Spinal cord (tissue), 10 donors: ENCODE results near the gene PGF. TPM values are rescaled to one million over a fixed set of nuclear protein-coding genes. Genes with fewer than 3 reads are reported as not detected.

Experiments
- DNase-seq, 6 donors: peaks; one replicate each; pipeline versions ENCODE4 v3.0.0 to v3.0.0-alpha.2; 2013 to 2015; ENCODE audit warnings: low spot score in 6 of 6, low read depth in 4 of 6
- H3K27ac ChIP-seq: one replicate; pipeline ENCODE4 v1.5.1; 2013; ENCODE audit warnings: low read depth, low read length, control low read depth
- H3K27me3 ChIP-seq: one replicate; pipeline ENCODE4 v1.6.1; 2013; ENCODE audit warnings: low read length; ENCODE audit not compliant: control insufficient read depth, insufficient read depth
- H3K36me3 ChIP-seq: one replicate; pipeline ENCODE4 v1.6.1; 2013; ENCODE audit warnings: low read length; ENCODE audit not compliant: control insufficient read depth, insufficient read depth
- H3K4me1 ChIP-seq: one replicate; pipeline ENCODE4 v1.6.1; 2013; ENCODE audit warnings: low read length; ENCODE audit not compliant: control insufficient read depth, insufficient read depth
- H3K4me3 ChIP-seq: one replicate; pipeline ENCODE4 v1.5.1; 2013; ENCODE audit warnings: low read depth, low read length, control low read depth
- H3K9me3 ChIP-seq: one replicate; pipeline ENCODE4 v1.6.1; 2013; ENCODE audit warnings: low read length; ENCODE audit not compliant: control insufficient read depth, insufficient read depth
- WGBS: methylation state at CpG from one replicate; pipeline ENCODE4 v1.1.5; 2013; ENCODE audit warnings: missing lambda C conversion rate; ENCODE audit not compliant: insufficient coverage; 5-methylcytosine and 5-hydroxymethylcytosine counted together
- polyA plus RNA-seq, 2 donors: library from polyadenylated mRNA; unstranded; fragments of 120-200 nt; gene quantifications; one replicate each; pipeline ENCODE4 v1.2.1, GENCODE V29; 2013; ENCODE audit not compliant: insufficient read length in 2 of 2
- total RNA-seq, 2 donors: library from RNA; depleted of rRNA in 1 of 2; stranded (reverse); fragments of 120-200 nt in 1 of 2; fragments of >200 nt in 1 of 2; gene quantifications; one replicate each; pipeline versions ENCODE4 v1.2.3 to v1.2.4, GENCODE V29; 2013 to 2014
- donor health status: healthy.

PGF gene
- total and polyA plus RNA-seq, 4 donors = 5.7 to 23.0 (median 10.8) TPM

GRCh38 chr14:74952180-74952665, 3.2 kb downstream of the PGF start:
- Histone ChIP-seq H3K9me3 (no peaks in the 10 kb centered on the region), H3K27me3 (peaks cover 17% of the 10 kb centered on the region), H3K27ac (no peak overlapping the region), H3K4me1 (peaks cover 67% of the 10 kb centered on the region), H3K4me3 (no peak overlapping the region), H3K36me3 (peaks cover 22% of the 10 kb centered on the region)
- DNase-seq = no peak
- WGBS = 94% methylated on average over 3 of the region's 6 CpGs

GRCh38 chr14:74951443-74952179, 3.8 kb downstream of the PGF start:
- 65% methylated on average over 11 of the region's 15 CpGs for WGBS
- H3K9me3 ChIP-seq = no peaks in the 10 kb centered on the region
- H3K27ac ChIP-seq = no peak overlapping the region
- H3K36me3 ChIP-seq = peaks cover 22% of the 10 kb centered on the region
- peaks cover 17% of the 10 kb centered on the region for H3K27me3 ChIP-seq
- DNase-seq = no peak
- no peak overlapping the region for H3K4me3 ChIP-seq
- H3K4me1 ChIP-seq = peaks cover 68% of the 10 kb centered on the region

- peaks cover 17% of the 10 kb centered on the region for H3K27me3 ChIP-seq
- peaks cover 70% of the 10 kb centered on the region for H3K4me1 ChIP-seq
- DNase-seq = no peak
- H3K9me3 ChIP-seq = no peaks in the 10 kb centered on the region
- H3K4me3 ChIP-seq = no peak overlapping the region
- H3K36me3 ChIP-seq = peaks cover 26% of the 10 kb centered on the region
- H3K27ac ChIP-seq = no peak overlapping the region
- WGBS = 76% methylated on average over 5 of the region's 9 CpGs
Measured at GRCh38 chr14:74950795-74951442, 4.5 kb downstream of the PGF start.

GRCh38 chr14:74949859-74950573, 5.4 kb downstream of the PGF start:
- H3K9me3 ChIP-seq = no peaks in the 10 kb centered on the region
- H3K27ac ChIP-seq = no peak overlapping the region
- peaks cover 62% of the 10 kb centered on the region for H3K4me1 ChIP-seq
- peaks cover 27% of the 10 kb centered on the region for H3K36me3 ChIP-seq
- peaks cover 14% of the 10 kb centered on the region for H3K27me3 ChIP-seq
- H3K4me3 ChIP-seq = no peak overlapping the region
- no peak for DNase-seq
- WGBS = 68% methylated on average over 16 of the region's 17 CpGs

GRCh38 chr14:74949191-74949601, 6.2 kb downstream of the PGF start:
- Histone ChIP-seq H3K36me3 (peaks cover 27% of the 10 kb centered on the region), H3K4me3 (no peak overlapping the region), H3K4me1 (peaks cover 53% of the 10 kb centered on the region), H3K27me3 (peaks cover 6% of the 10 kb centered on the region), H3K27ac (no peak overlapping the region), H3K9me3 (no peaks in the 10 kb centered on the region)
- 95% methylated on average over 16 of the region's 16 CpGs for WGBS
- DNase-seq = no peak

GRCh38 chr14:74948228-74949175, 6.9 kb downstream of the PGF start:
- H3K36me3 ChIP-seq = peaks cover 27% of the 10 kb centered on the region
- no peak overlapping the region for H3K27ac ChIP-seq
- no peaks in the 10 kb centered on the region for H3K9me3 ChIP-seq
- H3K4me1 ChIP-seq = peaks cover 46% of the 10 kb centered on the region
- WGBS = 90% methylated on average over 12 of the region's 23 CpGs
- H3K4me3 ChIP-seq = no peak overlapping the region
- H3K27me3 ChIP-seq = no peaks in the 10 kb centered on the region
- no peak for DNase-seq

GRCh38 chr14:74947353-74948227, 7.8 kb downstream of the PGF start:
- 94% methylated on average over 7 of the region's 13 CpGs for WGBS
- Histone ChIP-seq H3K27me3 (no peaks in the 10 kb centered on the region), H3K36me3 (peaks cover 27% of the 10 kb centered on the region), H3K9me3 (no peaks in the 10 kb centered on the region), H3K27ac (no peak overlapping the region), H3K4me3 (no peak overlapping the region), H3K4me1 (peaks cover 40% of the 10 kb centered on the region)
- no peak for DNase-seq

GRCh38 chr14:74946659-74947281, 8.6 kb downstream of the PGF start:
- 48% methylated on average over 5 of the region's 5 CpGs for WGBS
- H3K27ac ChIP-seq = no peak overlapping the region
- peaks cover 41% of the 10 kb centered on the region for H3K4me1 ChIP-seq
- H3K9me3 ChIP-seq = no peaks in the 10 kb centered on the region
- no peaks in the 10 kb centered on the region for H3K27me3 ChIP-seq
- peaks cover 27% of the 10 kb centered on the region for H3K36me3 ChIP-seq
- DNase-seq = no peak
- no peak overlapping the region for H3K4me3 ChIP-seq
